Mesenteric fat pad (tissue), 1 donor: Measurements from ENCODE around the gene TFAM. TPM values are rescaled to one million over a fixed set of nuclear protein-coding genes. Genes with fewer than 3 reads are reported as not detected.

Source experiments
- DNase-seq: peaks from one replicate; pipeline ENCODE4 v3.0.0-alpha.2; 2020; ENCODE audit warnings: low spot score
- total RNA-seq: library from RNA; stranded (reverse); fragmentation: NEBNext Ultra II Directional; extraction: Animal tissue kit (Norgen Biotek cat#: 25700); gene quantifications from one replicate; pipeline ENCODE4 v1.2.1, GENCODE V29; 2021
- donor health status: DM: yes; HTN: yes; CAD: no.

TFAM gene
- total RNA-seq, 1 donor from 2014 or later = 27.9 TPM

DNA sequence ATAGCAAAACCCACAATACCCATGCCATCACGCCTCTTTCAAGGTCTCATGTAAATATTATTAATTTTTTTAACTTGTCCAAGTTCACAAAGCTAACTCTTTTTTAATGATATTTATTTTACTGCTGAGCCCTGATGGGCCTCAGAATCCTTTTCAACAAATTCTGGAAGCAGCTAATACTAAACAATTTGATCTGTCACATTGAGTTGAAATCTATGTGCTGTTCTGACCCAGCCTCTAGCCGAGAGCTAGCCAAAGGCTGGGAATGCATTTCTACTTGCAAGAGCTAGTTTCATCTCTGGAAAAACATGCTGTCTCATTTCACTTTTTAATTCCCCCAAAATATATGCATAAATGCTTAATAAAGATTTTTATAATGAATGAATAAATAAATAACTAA is 47.9 kb downstream of the TFAM start:
- DNase-seq = no peak

DNA sequence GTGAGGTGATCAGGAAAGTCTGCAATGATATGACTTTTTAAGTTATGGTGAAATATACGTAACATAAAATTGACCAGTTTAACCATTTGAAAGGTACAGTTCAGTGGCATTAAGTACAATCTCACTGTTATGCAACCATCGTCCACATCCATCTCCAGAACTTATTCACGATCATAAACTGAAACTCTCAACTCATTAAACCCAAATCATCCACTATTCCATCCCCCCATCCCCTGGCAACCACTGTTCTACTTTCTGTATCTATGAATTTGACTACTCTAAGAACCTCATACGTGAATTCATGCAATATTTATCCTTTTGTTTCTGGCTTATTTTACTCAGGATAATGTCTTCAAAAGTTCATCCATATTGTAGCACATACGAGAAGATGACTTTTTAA is 48.4 kb downstream of the TFAM start:
- DNase-seq = no peak

DNA sequence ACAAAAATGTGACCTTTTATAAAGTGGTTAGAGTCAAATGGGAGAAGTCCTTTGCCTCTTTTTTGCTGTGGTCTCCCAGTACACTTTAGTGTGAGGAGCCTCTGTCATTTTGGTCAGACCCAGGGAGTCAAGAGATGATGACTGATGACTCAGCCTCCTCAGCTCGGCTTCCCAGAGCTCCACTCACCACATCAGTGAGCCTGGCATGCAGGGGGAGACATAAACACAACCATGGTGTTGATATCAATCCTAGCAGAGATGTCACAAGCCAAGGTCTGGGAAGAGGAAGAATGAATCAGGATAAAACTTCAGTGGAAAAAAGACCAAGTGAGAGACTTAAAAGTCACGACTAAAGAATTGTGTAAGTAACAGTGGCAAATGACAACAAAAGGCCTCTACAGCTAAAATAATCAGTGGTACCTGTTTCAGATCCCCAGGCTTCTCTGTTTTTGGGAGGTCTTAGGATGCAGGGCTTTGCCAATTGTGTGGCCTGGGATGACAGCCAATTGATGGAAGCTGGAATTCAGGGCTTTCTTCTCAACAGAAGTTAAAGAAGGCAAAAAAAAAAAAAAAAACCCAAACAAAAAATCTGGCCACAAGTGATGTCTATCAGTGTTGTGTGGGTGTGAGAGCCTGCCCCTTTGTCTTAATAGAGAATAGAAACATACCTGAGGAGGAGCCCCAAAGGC is 50.2 kb downstream of the TFAM start:
- DNase-seq = no peak

DNA sequence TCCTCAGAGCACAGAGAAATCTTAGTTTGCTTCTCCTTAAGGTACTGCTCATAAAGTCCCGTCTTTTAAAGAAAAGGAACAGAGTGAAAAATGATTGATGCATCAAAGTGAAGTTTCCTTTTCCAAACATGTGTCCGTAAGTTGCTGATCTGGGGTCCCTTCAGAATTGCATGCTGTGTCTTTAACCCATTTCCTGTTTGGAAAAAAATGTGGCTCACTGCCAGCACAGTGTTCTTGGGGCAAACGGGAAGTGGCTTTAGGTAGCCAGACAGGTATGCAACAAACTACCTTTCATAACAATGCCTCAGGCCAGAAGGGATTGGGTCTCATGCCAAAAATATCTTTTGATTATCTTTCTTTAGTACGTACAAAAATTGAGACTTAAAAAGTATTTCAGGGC is 50.9 kb downstream of the TFAM start:
- no peak for DNase-seq

DNA sequence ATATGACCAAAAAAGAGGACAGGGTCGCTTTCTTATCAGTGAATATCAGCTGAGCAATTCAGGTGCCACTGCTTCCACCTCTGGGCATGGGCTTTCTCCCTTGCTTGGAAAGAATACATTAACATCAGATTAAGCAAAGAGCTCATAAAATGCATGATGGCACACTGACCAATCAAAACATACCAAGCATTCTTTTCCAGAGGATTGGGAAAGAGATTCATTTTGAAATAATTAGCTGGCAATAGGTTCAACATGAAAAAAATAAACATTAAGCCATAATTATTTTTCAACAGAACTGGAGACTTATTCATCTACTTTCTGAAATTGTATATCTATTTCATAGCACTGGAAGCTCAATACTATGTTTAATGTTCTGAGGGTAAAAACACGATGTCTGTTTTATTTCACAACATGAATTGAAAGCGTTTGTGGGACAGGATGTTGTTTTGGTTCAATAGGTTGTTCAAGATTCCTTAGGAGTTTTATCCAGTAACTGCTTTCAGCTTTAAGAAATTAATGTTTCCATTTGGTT is 53.2 kb downstream of the TFAM start:
- no peak for DNase-seq

DNA sequence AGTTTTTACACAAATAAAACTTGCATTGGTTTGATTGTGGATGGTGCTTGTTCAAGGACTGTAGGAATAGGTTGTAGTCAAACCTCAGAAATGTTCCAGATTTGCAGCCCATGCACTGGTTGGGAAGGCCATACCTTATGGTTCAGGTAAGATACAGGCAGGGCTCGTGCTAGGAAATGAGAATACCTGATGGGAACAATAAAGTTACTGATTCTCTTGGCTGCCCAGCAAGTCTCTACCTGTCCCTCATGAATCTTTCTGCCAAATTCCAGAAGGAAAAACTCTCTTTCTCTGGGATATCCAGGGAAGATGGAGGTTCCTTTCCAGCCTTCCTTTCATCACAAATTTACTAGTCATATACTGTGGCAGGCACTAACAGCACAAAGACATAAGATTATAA is 53.8 kb downstream of the TFAM start:
- DNase-seq = no peak

DNA sequence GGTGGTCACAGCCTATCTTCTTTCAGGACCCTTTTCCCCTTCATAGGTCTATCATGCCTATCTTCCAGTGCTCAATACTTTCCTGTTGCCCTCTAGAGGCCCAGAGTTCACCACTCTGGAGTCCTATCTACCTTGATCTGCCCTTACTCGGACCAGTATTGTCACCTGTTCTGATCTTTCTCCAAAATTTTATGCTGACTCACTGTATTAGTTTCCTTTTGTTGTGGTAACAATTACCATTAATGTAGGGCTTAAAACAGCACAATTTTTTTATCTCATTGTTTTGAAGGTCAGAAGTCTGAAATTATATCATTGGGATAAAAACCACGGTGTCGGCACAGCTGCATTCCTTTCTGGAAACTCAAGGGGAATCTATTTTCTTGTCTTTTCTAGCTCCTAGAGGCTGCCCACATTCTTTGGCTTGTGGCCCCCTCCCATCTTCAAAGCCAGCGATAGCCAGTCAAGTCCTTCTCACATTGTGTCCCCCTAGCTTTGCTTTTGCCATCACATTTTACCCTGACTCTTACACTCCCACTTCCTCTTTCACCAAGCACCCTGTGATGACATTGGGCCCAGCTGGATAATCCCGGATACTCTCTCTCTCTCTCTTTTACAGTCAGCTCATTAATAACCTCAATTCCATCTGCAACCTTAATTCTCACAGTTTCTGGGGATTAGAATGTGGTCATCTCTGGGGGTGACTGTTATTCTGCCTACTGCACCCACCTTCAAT is 54.6 kb downstream of the TFAM start:
- DNase-seq = no peak

DNA sequence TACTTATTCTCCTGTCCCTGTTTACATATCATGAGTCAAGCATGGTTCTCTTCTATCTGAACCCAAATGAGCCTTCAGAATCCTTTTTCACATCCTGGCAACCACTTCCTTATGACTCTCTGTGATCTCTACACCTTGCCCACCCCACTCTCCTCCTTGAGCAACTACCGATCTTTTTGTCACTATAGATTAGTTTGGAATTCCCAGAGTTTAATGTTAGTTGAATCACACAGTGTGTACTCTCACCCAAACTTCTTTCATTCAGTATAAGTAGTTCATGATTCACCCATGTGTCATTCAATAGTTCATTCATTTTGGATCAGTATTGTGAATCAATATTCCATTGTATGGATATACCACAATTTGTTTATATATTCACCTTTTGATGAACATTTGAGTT is 55.3 kb downstream of the TFAM start:
- no peak for DNase-seq

DNA sequence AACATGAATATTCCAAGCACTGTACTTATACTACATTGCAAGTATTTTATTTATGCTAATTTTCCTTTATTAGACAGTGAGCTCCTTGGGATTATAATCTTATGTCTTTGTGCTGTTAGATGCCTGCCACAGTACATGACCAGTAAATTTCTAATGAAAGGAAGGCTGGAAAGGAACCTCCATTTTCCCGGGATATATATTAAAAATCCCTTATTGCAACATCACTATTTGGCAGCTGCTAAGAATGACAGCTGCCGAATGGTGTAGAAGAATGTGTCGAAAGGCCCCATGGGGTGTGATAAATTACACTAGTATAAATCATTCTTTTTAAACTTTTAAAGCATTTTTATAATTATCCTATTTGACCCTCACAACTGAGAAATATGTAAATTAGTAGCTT is 59.1 kb downstream of the TFAM start:
- no peak for DNase-seq

DNA sequence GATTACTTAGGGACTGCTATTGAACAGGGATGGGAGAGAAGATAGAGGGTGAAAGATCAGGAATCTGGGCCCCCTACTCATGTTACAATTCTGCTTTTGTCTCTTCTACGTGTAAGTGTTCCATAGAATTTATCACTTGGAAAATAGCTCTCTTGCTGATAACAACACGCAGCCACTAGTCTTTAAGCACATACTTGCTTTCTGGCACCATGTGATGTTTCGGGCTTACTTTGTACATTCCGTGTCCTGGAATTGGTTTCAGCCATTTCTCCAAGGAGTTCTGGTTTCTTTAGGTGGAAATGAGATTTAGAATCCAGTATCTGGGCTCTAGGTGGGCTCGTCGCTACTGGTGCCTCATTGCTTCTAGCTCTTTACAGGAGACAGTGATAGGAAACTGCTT is 59.7 kb downstream of the TFAM start:
- no peak for DNase-seq

DNA sequence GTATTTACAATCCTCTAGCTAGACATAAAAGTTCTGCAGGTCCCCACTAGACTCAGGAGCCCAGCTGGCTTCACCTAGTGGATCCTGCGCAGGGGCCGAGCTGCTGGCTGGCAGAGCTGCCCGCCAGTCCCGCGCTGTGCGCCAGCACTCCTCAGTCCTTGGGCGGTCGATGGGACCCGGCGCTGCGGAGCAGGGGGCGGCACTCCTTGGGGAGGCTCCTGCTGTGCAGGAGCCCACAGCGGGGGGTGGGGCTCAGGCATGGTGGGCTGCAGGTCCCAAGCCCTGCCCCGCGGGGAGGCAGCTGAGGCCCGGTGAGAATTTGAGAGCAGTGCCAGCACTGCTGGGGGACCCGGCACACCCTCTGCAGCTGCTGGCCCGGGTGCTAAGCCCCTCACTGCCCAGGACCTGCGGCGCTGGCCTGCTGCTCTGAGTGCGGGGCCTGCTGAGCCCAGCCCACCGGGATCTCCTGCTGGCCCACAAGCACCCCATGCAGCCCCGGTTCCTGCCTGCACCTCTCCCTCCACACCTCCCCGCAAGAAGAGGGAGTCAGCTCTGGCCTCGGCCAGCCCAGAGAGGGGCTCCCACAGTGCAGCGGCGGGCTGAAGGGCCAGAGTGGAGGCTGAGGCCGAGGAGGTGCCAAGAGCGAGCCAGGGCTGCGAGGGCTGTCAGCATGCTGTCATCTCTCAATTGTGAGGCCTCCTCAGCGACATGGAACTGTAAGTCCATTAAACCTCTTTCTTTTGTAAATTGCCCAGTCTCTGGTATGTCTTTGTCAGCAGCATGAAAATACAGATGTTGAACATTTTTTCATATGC is 63.1 kb downstream of the TFAM start:
- no peak for DNase-seq

Other genes starting within 250 kb of the TFAM start
- gene IPMK, start 117.5 kb upstream of the TFAM start, total RNA-seq = 5.7 TPM
- gene CISD1, start 116.2 kb upstream of the TFAM start, total RNA-seq = 23.2 TPM
- 18.7 TPM for gene UBE2D1, start 50.4 kb upstream of the TFAM start, total RNA-seq
- gene BICC1, start 127.5 kb downstream of the TFAM start, total RNA-seq = 17.0 TPM